ENCODE results near the gene DNAH9.
"Not testable (repeated sequence)": the region's sequence is repeated elsewhere in the genome, so short reads cannot be mapped to it uniquely, and the experiment has no call there.

DNAH9 gene

DNA sequence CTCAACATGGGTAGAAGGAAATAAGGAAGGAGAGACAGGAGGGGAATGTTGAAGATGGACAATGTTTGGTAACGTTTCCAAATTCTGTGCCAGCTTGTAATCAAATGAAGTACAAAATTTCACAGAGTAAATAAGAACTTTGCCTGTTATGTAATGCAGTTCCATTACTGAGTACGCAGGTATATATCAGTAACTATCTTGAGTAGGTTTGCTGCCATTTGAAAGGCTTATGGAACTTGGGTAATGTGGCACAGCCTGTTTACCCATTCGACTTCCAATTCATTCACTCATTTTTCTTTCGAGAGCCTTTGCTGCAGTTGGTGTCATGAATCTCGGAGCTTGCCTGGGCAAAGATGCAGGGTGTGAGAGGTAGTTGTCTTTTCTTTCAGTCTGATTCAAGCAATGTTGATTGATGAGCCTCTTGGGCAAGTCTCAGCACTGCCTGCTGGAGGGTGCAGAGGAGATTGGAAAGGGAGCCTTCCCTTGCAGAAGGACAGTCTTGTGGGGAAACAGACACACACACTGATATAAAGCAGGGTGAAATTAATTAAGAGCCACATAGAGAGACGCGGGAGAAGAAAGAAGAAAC is 345.6 kb downstream of the DNAH9 start:
- Histone ChIP-seq H3K27ac (ENCODE audit: low read depth in 2 of 2, low read length in 2 of 2) (no peak overlapping the region), H3K9ac (ENCODE audit: low read depth in 1 of 2, low read length in 2 of 2) (no peak overlapping the region), H3K9me3 (ENCODE audit: control insufficient read depth in 2 of 2, low read length in 2 of 2) (no peaks in the 10 kb centered on the region), H3K4me3 (ENCODE audit: low read length in 2 of 2) (no peak overlapping the region), H3K4me1 (ENCODE audit: control insufficient read depth in 2 of 2, insufficient read depth in 2 of 2, low read length in 2 of 2) (no peaks in the 10 kb centered on the region), H3K27me3 (ENCODE audit: control insufficient read depth in 2 of 2, insufficient read depth in 2 of 2, low read length in 2 of 2) (no peaks in the 10 kb centered on the region), H3K36me3 (ENCODE audit: control insufficient read depth in 2 of 2, insufficient read depth in 2 of 2, low read length in 2 of 2) (no peaks in the 10 kb centered on the region)

- H3K9me3 ChIP-seq (ENCODE audit: control insufficient read depth in 2 of 2, low read length in 2 of 2): no peaks in the 10 kb centered on the region
- H3K27me3 ChIP-seq (ENCODE audit: control insufficient read depth in 2 of 2, insufficient read depth in 2 of 2, low read length in 2 of 2): no peaks in the 10 kb centered on the region
- H3K36me3 ChIP-seq (ENCODE audit: control insufficient read depth in 2 of 2, insufficient read depth in 2 of 2, low read length in 2 of 2): no peaks in the 10 kb centered on the region
- H3K9ac ChIP-seq (ENCODE audit: low read depth in 1 of 2, low read length in 2 of 2): no peak overlapping the region
- no peak overlapping the region for H3K4me3 ChIP-seq (ENCODE audit: low read length in 2 of 2)
- H3K4me1 ChIP-seq (ENCODE audit: control insufficient read depth in 2 of 2, insufficient read depth in 2 of 2, low read length in 2 of 2): no peaks in the 10 kb centered on the region
- H3K27ac ChIP-seq (ENCODE audit: low read depth in 2 of 2, low read length in 2 of 2): no peak overlapping the region
Measured at GRCh38 chr17:11944587-11944986, 346.3 kb downstream of the DNAH9 start.

DNA sequence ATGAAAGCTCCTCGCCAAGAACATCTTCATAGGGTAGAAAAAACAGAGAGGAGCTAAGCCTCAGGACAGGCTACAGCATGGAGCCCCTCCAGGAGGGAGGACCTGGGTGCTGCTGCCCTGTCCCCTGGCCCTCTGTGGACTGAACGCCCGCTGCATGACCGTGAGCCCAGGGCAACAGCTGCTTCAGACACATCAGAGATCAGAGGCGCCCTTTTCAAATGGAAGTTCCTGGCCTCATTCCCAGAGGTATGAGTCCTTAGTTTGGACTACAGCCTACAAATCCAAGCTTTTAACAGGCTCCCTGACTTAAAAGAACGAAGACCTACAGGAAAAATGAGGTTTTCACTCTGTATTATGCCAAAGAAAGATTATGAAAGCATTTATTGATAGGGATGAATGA is 350.5 kb downstream of the DNAH9 start:
- H3K27me3 ChIP-seq (ENCODE audit: control insufficient read depth in 2 of 2, insufficient read depth in 2 of 2, low read length in 2 of 2): no peaks in the 10 kb centered on the region
- H3K4me3 ChIP-seq (ENCODE audit: low read length in 2 of 2): no peak overlapping the region
- no peak overlapping the region for H3K27ac ChIP-seq (ENCODE audit: low read depth in 2 of 2, low read length in 2 of 2)
- H3K36me3 ChIP-seq (ENCODE audit: control insufficient read depth in 2 of 2, insufficient read depth in 2 of 2, low read length in 2 of 2): no peaks in the 10 kb centered on the region
- no peaks in the 10 kb centered on the region for H3K4me1 ChIP-seq (ENCODE audit: control insufficient read depth in 2 of 2, insufficient read depth in 2 of 2, low read length in 2 of 2)
- no peak overlapping the region for H3K9ac ChIP-seq (ENCODE audit: low read depth in 1 of 2, low read length in 2 of 2)
- H3K9me3 ChIP-seq (ENCODE audit: control insufficient read depth in 2 of 2, low read length in 2 of 2): peaks cover 3% of the 10 kb centered on the region in 2 donors

GRCh38 chr17:11949571-11949970 is 351.3 kb downstream of the DNAH9 start:
- H3K4me3 ChIP-seq (ENCODE audit: low read length in 2 of 2); H3K27me3 ChIP-seq (ENCODE audit: control insufficient read depth in 2 of 2, insufficient read depth in 2 of 2, low read length in 2 of 2); H3K9me3 ChIP-seq (ENCODE audit: control insufficient read depth in 2 of 2, low read length in 2 of 2); H3K36me3 ChIP-seq (ENCODE audit: control insufficient read depth in 2 of 2, insufficient read depth in 2 of 2, low read length in 2 of 2); H3K9ac ChIP-seq (ENCODE audit: low read depth in 1 of 2, low read length in 2 of 2); H3K27ac ChIP-seq (ENCODE audit: low read depth in 2 of 2, low read length in 2 of 2); H3K4me1 ChIP-seq (ENCODE audit: control insufficient read depth in 2 of 2, insufficient read depth in 2 of 2, low read length in 2 of 2): not testable (repeated sequence)

GRCh38 chr17:11950771-11951519 is 352.7 kb downstream of the DNAH9 start:
- no peak overlapping the region for H3K27ac ChIP-seq (ENCODE audit: low read depth in 2 of 2, low read length in 2 of 2)
- H3K4me1 ChIP-seq (ENCODE audit: control insufficient read depth in 2 of 2, insufficient read depth in 2 of 2, low read length in 2 of 2): no peaks in the 10 kb centered on the region
- H3K27me3 ChIP-seq (ENCODE audit: control insufficient read depth in 2 of 2, insufficient read depth in 2 of 2, low read length in 2 of 2): no peaks in the 10 kb centered on the region
- no peaks in the 10 kb centered on the region for H3K36me3 ChIP-seq (ENCODE audit: control insufficient read depth in 2 of 2, insufficient read depth in 2 of 2, low read length in 2 of 2)
- no peak overlapping the region for H3K9ac ChIP-seq (ENCODE audit: low read depth in 1 of 2, low read length in 2 of 2)
- no peak overlapping the region for H3K4me3 ChIP-seq (ENCODE audit: low read length in 2 of 2)
- H3K9me3 ChIP-seq (ENCODE audit: control insufficient read depth in 2 of 2, low read length in 2 of 2): peaks cover 3 to 6% of the 10 kb centered on the region in 2 donors

DNA sequence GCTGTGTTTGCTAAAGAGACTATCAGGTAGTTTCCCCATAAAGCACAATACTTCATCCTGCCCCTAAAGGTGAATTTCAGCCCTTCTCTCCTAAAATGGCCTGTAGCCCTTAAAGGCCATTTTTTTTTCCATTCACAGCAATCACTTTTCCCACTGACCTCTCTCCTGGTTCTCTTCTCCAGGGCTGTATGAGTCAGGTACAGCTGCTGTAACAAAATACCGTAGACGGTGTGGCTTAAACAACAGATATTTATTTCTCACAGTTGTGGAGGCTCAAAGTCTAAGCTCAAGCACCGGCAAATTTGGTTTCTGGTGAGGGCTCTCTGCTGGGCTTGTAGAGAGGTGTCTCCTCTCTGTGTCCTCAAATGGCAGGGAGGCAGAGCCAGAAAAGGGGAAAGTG is 354.3 kb downstream of the DNAH9 start:
- no peaks in the 10 kb centered on the region for H3K27me3 ChIP-seq (ENCODE audit: control insufficient read depth in 2 of 2, insufficient read depth in 2 of 2, low read length in 2 of 2)
- H3K4me1 ChIP-seq (ENCODE audit: control insufficient read depth in 2 of 2, insufficient read depth in 2 of 2, low read length in 2 of 2): no peaks in the 10 kb centered on the region
- no peaks in the 10 kb centered on the region for H3K36me3 ChIP-seq (ENCODE audit: control insufficient read depth in 2 of 2, insufficient read depth in 2 of 2, low read length in 2 of 2)
- H3K4me3 ChIP-seq (ENCODE audit: low read length in 2 of 2): no peak overlapping the region
- H3K9ac ChIP-seq (ENCODE audit: low read depth in 1 of 2, low read length in 2 of 2): no peak overlapping the region
- H3K9me3 ChIP-seq (ENCODE audit: control insufficient read depth in 2 of 2, low read length in 2 of 2): peaks cover 3 to 6% of the 10 kb centered on the region in 2 donors
- H3K27ac ChIP-seq (ENCODE audit: low read depth in 2 of 2, low read length in 2 of 2): no peak overlapping the region

DNA sequence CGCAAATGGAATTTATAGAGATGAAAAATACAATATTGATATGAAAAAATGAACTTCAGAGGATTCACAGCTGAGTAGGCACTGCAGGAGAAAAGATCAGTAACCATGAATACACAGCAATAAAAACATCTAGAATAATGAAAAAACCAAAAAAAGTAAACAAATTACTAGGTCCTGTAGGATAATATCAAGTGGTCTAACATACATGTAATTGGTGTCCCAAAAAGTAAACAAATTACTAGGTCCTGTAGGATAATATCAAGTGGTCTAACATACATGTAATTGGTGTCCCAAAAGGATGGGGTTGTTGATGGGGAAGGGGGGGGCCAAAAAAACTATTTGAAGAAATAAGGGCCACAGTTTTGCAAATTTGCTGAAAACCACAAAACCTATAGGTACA is 355.7 kb downstream of the DNAH9 start:
- H3K9me3 ChIP-seq (ENCODE audit: control insufficient read depth in 2 of 2, low read length in 2 of 2): peaks cover 3 to 6% of the 10 kb centered on the region in 2 donors
- H3K36me3 ChIP-seq (ENCODE audit: control insufficient read depth in 2 of 2, insufficient read depth in 2 of 2, low read length in 2 of 2): no peaks in the 10 kb centered on the region
- no peak overlapping the region for H3K9ac ChIP-seq (ENCODE audit: low read depth in 1 of 2, low read length in 2 of 2)
- H3K27me3 ChIP-seq (ENCODE audit: control insufficient read depth in 2 of 2, insufficient read depth in 2 of 2, low read length in 2 of 2): no peaks in the 10 kb centered on the region
- no peaks in the 10 kb centered on the region for H3K4me1 ChIP-seq (ENCODE audit: control insufficient read depth in 2 of 2, insufficient read depth in 2 of 2, low read length in 2 of 2)
- no peak overlapping the region for H3K27ac ChIP-seq (ENCODE audit: low read depth in 2 of 2, low read length in 2 of 2)
- H3K4me3 ChIP-seq (ENCODE audit: low read length in 2 of 2): no peak overlapping the region

GRCh38 chr17:11954936-11955335 is 356.7 kb downstream of the DNAH9 start:
- Histone ChIP-seq H3K4me1 (ENCODE audit: control insufficient read depth in 2 of 2, insufficient read depth in 2 of 2, low read length in 2 of 2) (no peaks in the 10 kb centered on the region), H3K27ac (ENCODE audit: low read depth in 2 of 2, low read length in 2 of 2) (no peak overlapping the region), H3K9me3 (ENCODE audit: control insufficient read depth in 2 of 2, low read length in 2 of 2) (peaks cover 3 to 6% of the 10 kb centered on the region in 2 donors), H3K9ac (ENCODE audit: low read depth in 1 of 2, low read length in 2 of 2) (no peak overlapping the region), H3K4me3 (ENCODE audit: low read length in 2 of 2) (no peak overlapping the region), H3K36me3 (ENCODE audit: control insufficient read depth in 2 of 2, insufficient read depth in 2 of 2, low read length in 2 of 2) (no peaks in the 10 kb centered on the region), H3K27me3 (ENCODE audit: control insufficient read depth in 2 of 2, insufficient read depth in 2 of 2, low read length in 2 of 2) (no peaks in the 10 kb centered on the region)

GRCh38 chr17:11969565-11969964 is 371.3 kb downstream of the DNAH9 start:
- no peaks in the 10 kb centered on the region for H3K4me1 ChIP-seq (ENCODE audit: control insufficient read depth in 2 of 2, insufficient read depth in 2 of 2, low read length in 2 of 2)
- no peak overlapping the region for H3K9ac ChIP-seq (ENCODE audit: low read depth in 1 of 2, low read length in 2 of 2)
- no peak overlapping the region for H3K4me3 ChIP-seq (ENCODE audit: low read length in 2 of 2)
- H3K27me3 ChIP-seq (ENCODE audit: control insufficient read depth in 2 of 2, insufficient read depth in 2 of 2, low read length in 2 of 2): no peaks in the 10 kb centered on the region
- no peaks in the 10 kb centered on the region for H3K36me3 ChIP-seq (ENCODE audit: control insufficient read depth in 2 of 2, insufficient read depth in 2 of 2, low read length in 2 of 2)
- H3K9me3 ChIP-seq (ENCODE audit: control insufficient read depth in 2 of 2, low read length in 2 of 2): peaks cover 0 to 2% of the 10 kb centered on the region in 2 donors
- H3K27ac ChIP-seq (ENCODE audit: low read depth in 2 of 2, low read length in 2 of 2): no peak overlapping the region

- H3K9ac ChIP-seq (ENCODE audit: low read depth in 1 of 2, low read length in 2 of 2); H3K4me3 ChIP-seq (ENCODE audit: low read length in 2 of 2); H3K27me3 ChIP-seq (ENCODE audit: control insufficient read depth in 2 of 2, insufficient read depth in 2 of 2, low read length in 2 of 2); H3K36me3 ChIP-seq (ENCODE audit: control insufficient read depth in 2 of 2, insufficient read depth in 2 of 2, low read length in 2 of 2); H3K9me3 ChIP-seq (ENCODE audit: control insufficient read depth in 2 of 2, low read length in 2 of 2); H3K27ac ChIP-seq (ENCODE audit: low read depth in 2 of 2, low read length in 2 of 2); H3K4me1 ChIP-seq (ENCODE audit: control insufficient read depth in 2 of 2, insufficient read depth in 2 of 2, low read length in 2 of 2): not testable (repeated sequence)
Measured at GRCh38 chr17:11972741-11973140, 374.5 kb downstream of the DNAH9 start.

All from mucosa of rectum (tissue), 2 donors.